GM08714 (cell line): ENCODE results near the gene TAF13.
"Not testable (repeated sequence)": the region's sequence is repeated elsewhere in the genome, so short reads cannot be mapped to it uniquely, and the experiment has no call there.

Experiments used
- H3K4me3 ChIP-seq: fragments of 200-500 bp; sonication (Bioruptor generic); 2 replicates; pipeline ENCODE4 v1.5.1; 2014; ENCODE audit warnings: mild to moderate bottlenecking, low read length, inconsistent platforms
- ZNF274 ChIP-seq: IDR thresholded peaks from 2 replicates; pipeline ENCODE4 v1.6.1; 2012; ENCODE audit warnings: mild to moderate bottlenecking, low read depth, low read length

TAF13 gene

GRCh38 chr1:109083501-109083900 is 7.7 kb upstream of the TAF13 start:
- no peak overlapping the region for H3K4me3 ChIP-seq
- no peak for TF ChIP-seq ZNF274

GRCh38 chr1:109080441-109081082 is 4.8 kb upstream of the TAF13 start:
- no peak for TF ChIP-seq ZNF274

GRCh38 chr1:109079240-109079622 is 3.4 kb upstream of the TAF13 start:
- no peak overlapping the region for H3K4me3 ChIP-seq
- TF ChIP-seq ZNF274: no peak

More at GRCh38 chr1:109080441-109081082, 4.8 kb upstream of the TAF13 start:
- no peak overlapping the region for H3K4me3 ChIP-seq

- no peak for TF ChIP-seq ZNF274
- H3K4me3 ChIP-seq: no peak overlapping the region
These were observed 2.5 kb upstream of the TAF13 start for GRCh38 chr1:109078317-109078716.

GRCh38 chr1:109069294-109069693 is 6.5 kb downstream of the TAF13 start:
- no peak overlapping the region for H3K4me3 ChIP-seq
- no peak for TF ChIP-seq ZNF274

GRCh38 chr1:109067883-109068282 is 7.9 kb downstream of the TAF13 start:
- H3K4me3 ChIP-seq: no peak overlapping the region
- no peak for TF ChIP-seq ZNF274

- no peak for TF ChIP-seq ZNF274
- H3K4me3 ChIP-seq: no peak overlapping the region
These were observed 10.7 kb downstream of the TAF13 start for GRCh38 chr1:109065137-109065536.

GRCh38 chr1:109061183-109061582 is 14.6 kb downstream of the TAF13 start:
- TF ChIP-seq ZNF274: no peak

GRCh38 chr1:109060707-109061106 is 15.1 kb downstream of the TAF13 start:
- no peak for TF ChIP-seq ZNF274
- H3K4me3 ChIP-seq: no peak overlapping the region

More at GRCh38 chr1:109061183-109061582, 14.6 kb downstream of the TAF13 start:
- H3K4me3 ChIP-seq: no peak overlapping the region

- H3K4me3 ChIP-seq: no peak overlapping the region
- TF ChIP-seq ZNF274: no peak
These were observed 16.8 kb downstream of the TAF13 start for GRCh38 chr1:109059026-109059425.

- H3K4me3 ChIP-seq: no peak overlapping the region
- TF ChIP-seq ZNF274: no peak
These were observed 19.7 kb downstream of the TAF13 start for GRCh38 chr1:109056064-109056463.

GRCh38 chr1:109052145-109052544 is 23.7 kb downstream of the TAF13 start:
- H3K4me3 ChIP-seq: not testable (repeated sequence)

- H3K4me3 ChIP-seq: no peak overlapping the region
- TF ChIP-seq ZNF274: no peak
These were observed 25.4 kb downstream of the TAF13 start for GRCh38 chr1:109050228-109050995.

GRCh38 chr1:109048335-109048734 is 27.5 kb downstream of the TAF13 start:
- TF ChIP-seq ZNF274: no peak
- H3K4me3 ChIP-seq: no peak overlapping the region

GRCh38 chr1:109047339-109047738 is 28.5 kb downstream of the TAF13 start:
- H3K4me3 ChIP-seq: no peak overlapping the region
- no peak for TF ChIP-seq ZNF274
